Calu3 (cell line): ENCODE measurements around the gene BTBD1. TPM values are rescaled to one million over a fixed set of nuclear protein-coding genes. Genes with fewer than 3 reads are reported as not detected.

ENCODE experiments used
- BruUV-seq: library from RNA; stranded (reverse); fragments of 400-500 nt; replicated peaks from 2 replicates; lab custom pipeline; 2021; lab: Mats Ljungman, UMichigan
- CTCF ChIA-PET: fragments of 300-600 bp; sonication (Branson Sonifier 250); formaldehyde crosslinking; loops from one replicate; lab custom pipeline; 2022; ENCODE audit warnings: antibody characterized with exemption; lab: Charles Lee
- DNase-seq: peaks from one replicate; pipeline ENCODE4 v3.0.0; 2022
- H3K27ac Mint-ChIP-seq: one replicate; pipeline ENCODE4 v1.8.0; 2022; ENCODE audit warnings: mixed read lengths; ENCODE audit not compliant: unreplicated experiment
- H3K27me3 Mint-ChIP-seq: one replicate; pipeline ENCODE4 v1.8.0; 2022; ENCODE audit warnings: mixed read lengths; ENCODE audit not compliant: unreplicated experiment
- H3K36me3 Mint-ChIP-seq: one replicate; pipeline ENCODE4 v1.8.0; 2022; ENCODE audit warnings: mild to moderate bottlenecking, moderate library complexity, mixed read lengths; ENCODE audit not compliant: insufficient read depth, unreplicated experiment
- H3K4me1 Mint-ChIP-seq: one replicate; pipeline ENCODE4 v1.8.0; 2022; ENCODE audit warnings: mild to moderate bottlenecking, low read depth, mixed read lengths; ENCODE audit not compliant: unreplicated experiment
- H3K4me3 Mint-ChIP-seq: one replicate; pipeline ENCODE4 v1.8.0; 2022; ENCODE audit warnings: mild to moderate bottlenecking, low read depth, moderate library complexity, mixed read lengths; ENCODE audit not compliant: unreplicated experiment
- H3K9me3 Mint-ChIP-seq: one replicate; pipeline ENCODE4 v1.8.0; 2022; ENCODE audit warnings: low read depth, mixed read lengths; ENCODE audit not compliant: unreplicated experiment
- CTCF ChIP-seq: fragments of 200-600 bp; IDR thresholded peaks from one replicate; pipeline ENCODE4 v1.8.0; 2022; ENCODE audit warnings: antibody characterized with exemption; ENCODE audit not compliant: unreplicated experiment
- intact Hi-C: fragments of 100-400 bp; cut with micrococcal nuclease; formaldehyde crosslinking; loops from one replicate; pipeline ENCODE4 v1.10.0; 2022; ENCODE audit not compliant: unreplicated experiment
- total RNA-seq: library from RNA; stranded (reverse); gene quantifications from 2 replicates; pipeline ENCODE4 v1.2.3, GENCODE V29; 2022

The BTBD1 gene
- total RNA-seq, 1 experiment from 2014 or later = 73.2 TPM

DNA sequence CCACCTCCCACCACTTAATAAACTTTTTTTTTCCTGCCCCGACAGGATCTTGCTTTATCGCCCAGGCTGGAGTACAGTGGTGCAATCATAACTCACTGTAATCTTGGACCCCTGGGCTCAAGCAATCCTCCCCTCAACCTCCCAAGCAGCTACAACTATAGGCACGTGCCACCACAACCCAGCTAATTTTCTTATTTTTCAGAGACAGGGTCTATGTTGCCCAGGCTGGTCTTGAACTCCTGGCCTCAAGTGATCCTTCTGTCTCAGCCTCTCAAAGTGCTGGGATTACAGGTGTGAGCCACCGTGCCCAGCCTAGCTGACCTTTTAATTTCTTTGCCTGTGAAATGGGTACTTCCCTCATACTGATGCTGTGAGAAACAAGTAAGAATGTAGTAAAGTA, 51.7 kb downstream of the BTBD1 start:
- intact Hi-C loops = no loop called here
- CTCF ChIA-PET = no interaction called here
- peaks cover 29% of the 10 kb centered on the region for H3K4me1 Mint-ChIP-seq
- BruUV-seq = no TSS peak
- H3K36me3 Mint-ChIP-seq = peaks cover 37% of the 10 kb centered on the region
- peaks cover 6% of the 10 kb centered on the region for H3K9me3 Mint-ChIP-seq
- no peak for DNase-seq
- H3K27ac Mint-ChIP-seq = no peak overlapping the region
- no peaks in the 10 kb centered on the region for H3K27me3 Mint-ChIP-seq
- H3K4me3 Mint-ChIP-seq = no peak overlapping the region
- no peak for TF ChIP-seq CTCF

DNA sequence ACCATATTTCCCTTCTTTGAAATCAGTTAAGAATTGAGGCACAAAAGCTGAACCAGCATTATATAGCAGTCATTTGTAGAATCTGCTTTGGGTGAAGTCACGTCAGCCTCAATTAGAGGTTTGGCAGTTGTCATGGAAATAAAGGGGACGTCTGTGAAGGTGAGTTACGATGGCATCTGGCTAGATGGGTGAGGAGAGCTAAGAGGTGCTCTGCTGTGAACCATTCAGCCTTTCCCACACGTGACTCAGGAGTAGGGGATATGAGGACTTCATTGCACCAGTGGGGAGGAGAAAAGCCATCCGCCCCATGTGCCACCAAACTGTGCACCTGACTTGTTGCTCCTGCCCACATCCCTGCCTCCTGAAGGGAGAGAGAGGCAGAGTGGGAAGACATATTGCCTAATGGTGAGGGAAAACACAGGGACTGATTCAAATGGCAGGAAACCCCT, 52.8 kb downstream of the BTBD1 start:
- CTCF ChIA-PET = no interaction called here
- no peak for TF ChIP-seq CTCF
- peak overlapping the region; percentile 25 for H3K27ac Mint-ChIP-seq
- no TSS peak for BruUV-seq
- no peak for DNase-seq
- peaks cover 36% of the 10 kb centered on the region for H3K4me1 Mint-ChIP-seq
- intact Hi-C loops = loop anchor here (5.0 kb wide), 3 partner anchors 53 to 368 kb away; partner anchors contain the start of genes BTBD1 and HDGFL3
- peaks cover 36% of the 10 kb centered on the region for H3K36me3 Mint-ChIP-seq
- no peaks in the 10 kb centered on the region for H3K27me3 Mint-ChIP-seq
- H3K4me3 Mint-ChIP-seq = no peak overlapping the region
- H3K9me3 Mint-ChIP-seq = peaks cover 6% of the 10 kb centered on the region

DNA sequence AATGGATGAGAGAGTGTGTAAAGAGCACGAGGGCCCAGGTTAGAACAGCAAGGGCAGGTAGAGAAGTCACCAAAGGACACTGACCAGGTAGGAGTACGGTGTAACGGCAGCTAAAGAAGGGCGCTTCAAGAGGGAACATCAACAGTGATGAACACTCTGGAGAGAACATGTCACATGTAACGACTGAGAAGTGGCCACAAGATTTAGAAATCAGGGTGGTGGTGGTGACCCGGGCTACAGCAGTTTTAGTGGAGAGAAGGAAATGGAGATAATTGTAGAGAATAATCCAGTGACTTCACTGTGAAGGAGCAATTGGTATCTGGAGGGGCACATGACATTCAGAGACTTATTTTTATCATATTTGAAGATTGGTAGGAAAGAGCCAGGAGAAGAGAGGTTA, 54.4 kb downstream of the BTBD1 start:
- peaks cover 6% of the 10 kb centered on the region for H3K9me3 Mint-ChIP-seq

GRCh38 chr15:83012076-83012426, 55.0 kb downstream of the BTBD1 start:
- intact Hi-C loops = loop anchor here (5.0 kb wide), 3 partner anchors 55 to 370 kb away; partner anchors contain the start of genes BTBD1 and HDGFL3
- peaks cover 38% of the 10 kb centered on the region for H3K36me3 Mint-ChIP-seq
- H3K4me1 Mint-ChIP-seq = peaks cover 36% of the 10 kb centered on the region
- TF ChIP-seq CTCF = no peak
- no peaks in the 10 kb centered on the region for H3K27me3 Mint-ChIP-seq
- TSS peak; percentile 78 for BruUV-seq
- H3K27ac Mint-ChIP-seq = peak overlapping the region; percentile 97
- no peak for DNase-seq
- H3K4me3 Mint-ChIP-seq = peak overlapping the region; percentile 95
- CTCF ChIA-PET = interaction anchor here (1.3 to 1.8 kb wide), 3 partner anchors 55 to 236 kb away, joined by 3 to 8 read pairs (median 5); partner anchors contain the start of gene BTBD1
- H3K9me3 Mint-ChIP-seq = peaks cover 6% of the 10 kb centered on the region

More for the DNA sequence above, 54.4 kb downstream of the BTBD1 start:
- Mint-ChIP-seq H3K27ac (peak overlapping the region; percentile 97), H3K4me1 (peaks cover 36% of the 10 kb centered on the region), H3K36me3 (peaks cover 36% of the 10 kb centered on the region), H3K4me3 (peak overlapping the region; percentile 95), H3K27me3 (no peaks in the 10 kb centered on the region)
- intact Hi-C loops = loop anchor here (5.0 kb wide), 3 partner anchors 55 to 370 kb away; partner anchors contain the start of genes BTBD1 and HDGFL3
- BruUV-seq = no TSS peak
- CTCF ChIA-PET = no interaction called here
- DNase-seq = no peak
- no peak for TF ChIP-seq CTCF
